K562 (cell line): ENCODE data around the gene EPB41L4B. TPM values are rescaled to one million over a fixed set of nuclear protein-coding genes. Genes with fewer than 3 reads are reported as not detected.

Source experiments
- FOXK1 ChIP-seq: sonication (generic); formaldehyde crosslinking; IDR thresholded peaks from 2 replicates; pipeline ENCODE4 v1.8.0; 2022; ENCODE audit warnings: missing genetic modification reagents, mild to moderate bottlenecking, borderline replicate concordance
- PCBP1 ChIP-seq: fragments of 200-400 bp; formaldehyde crosslinking; IDR thresholded peaks from 2 replicates; pipeline ENCODE4 v1.6.1; 2018; ENCODE audit warnings: mild to moderate bottlenecking, low read depth, low read length; ENCODE audit not compliant: poor library complexity, severe bottlenecking
- RERE ChIP-seq: sonication (generic); formaldehyde crosslinking; IDR thresholded peaks from 2 replicates; pipeline ENCODE4 v1.8.0; 2023; ENCODE audit warnings: missing genetic modification reagents, mild to moderate bottlenecking, borderline replicate concordance
- SLC30A9 ChIP-seq: fragments of 250-450 bp; sonication (Bioruptor Pico); IDR thresholded peaks from 2 replicates; pipeline ENCODE4 v1.8.0; 2022; ENCODE audit warnings: mild to moderate bottlenecking, moderate library complexity
- THAP7 ChIP-seq: fragments of 250-450 bp; sonication (Bioruptor Pico); IDR thresholded peaks from 2 replicates; pipeline ENCODE4 v1.5.0; 2021
- ZNF143 ChIP-seq: sonication (generic); formaldehyde crosslinking; IDR thresholded peaks from 2 replicates; pipeline ENCODE4 v1.9.0; 2022; ENCODE audit warnings: mild to moderate bottlenecking, missing genetic modification reagents
- ZNF431 ChIP-seq: sonication (generic); formaldehyde crosslinking; IDR thresholded peaks from 2 replicates; pipeline ENCODE4 v1.8.0; 2022; ENCODE audit warnings: mild to moderate bottlenecking, missing genetic modification reagents
- polyA plus RNA-seq, 8 experiments: library from polyadenylated mRNA; depleted of rRNA in 4 of 8; stranded (reverse) in 5 of 8; unstranded in 3 of 8; fragments of >200 nt; fragmentation: Nextera tagmentation in 2 of 8; fragmentation: Illumina TruSeq in 1 of 8; extraction: Ambion mirVana in 2 of 8; extraction: Trizol in 1 of 8; gene quantifications; 2 replicates each; pipeline versions ENCODE4 v1.2.1 to v1.2.3, GENCODE V29; 2011 to 2014; ENCODE audit warnings: inconsistent platforms in 1 of 8, missing spikeins in 1 of 8
- total RNA-seq, 7 experiments: library from RNA; depleted of rRNA in 6 of 7; stranded (reverse); fragments of >200 nt in 6 of 7; fragmentation: Illumina TruSeq in 2 of 7; extraction: Trizol in 2 of 7; gene quantifications; 2 replicates each; pipeline versions ENCODE4 v1.2.1 to v1.2.3, GENCODE V29; 2011 to 2021; ENCODE audit warnings: low replicate concordance in 1 of 7

EPB41L4B gene
- total and polyA plus RNA-seq, 9 of the 15 experiments (the other 6 are each of a cell fraction or from before 2014, with no cell fraction given): 0.09 to 0.38 (median 0.21) TPM

DNA sequence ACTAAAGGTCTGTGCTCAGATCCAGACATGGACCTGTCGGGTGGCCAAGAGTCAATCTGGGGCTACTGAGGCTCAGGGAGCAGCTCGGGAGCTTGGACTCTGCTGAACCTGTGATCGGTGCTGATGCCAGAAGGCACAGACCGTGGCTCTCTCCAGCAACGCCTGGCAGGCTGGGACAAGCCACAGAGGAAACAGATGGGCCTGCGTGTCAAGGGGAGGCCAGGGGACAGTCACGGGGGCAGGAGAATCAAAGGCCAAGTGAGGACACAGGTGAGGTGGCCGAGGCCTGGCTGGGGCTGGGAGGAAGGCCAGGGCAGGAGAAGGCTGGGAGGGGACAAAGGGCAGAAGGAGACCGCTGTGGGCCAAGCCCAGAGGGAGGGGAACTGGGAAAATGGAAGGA is 43.4 kb downstream of the EPB41L4B start (continued):
- TF ChIP-seq SLC30A9 (CRISPR knock-in tag) (no peak), RERE (CRISPR knock-in tag) (no peak), ZNF143 (no peak), FOXK1 (CRISPR knock-in tag) (no peak), PCBP1 (no peak), THAP7 (CRISPR knock-in tag) (no peak), ZNF431 (CRISPR knock-in tag) (no peak)
